IMR-90 (cell line): Measurements from ENCODE around the gene SLC38A1. TPM values are rescaled to one million over a fixed set of nuclear protein-coding genes. Genes with fewer than 3 reads are reported as not detected.

Source experiments
- ATAC-seq: fragments of 200-7000 bp; cut with Tn5 transposase; 2 replicates; pipeline ENCODE4 v1.9.1; 2020; ENCODE audit warnings: low read depth, mild to moderate bottlenecking, moderate library complexity
- BruUV-seq: library from RNA; stranded (reverse); fragments of 400-500 nt; replicated peaks from 2 replicates; lab custom pipeline; 2021; lab: Mats Ljungman, UMichigan
- CTCF ChIA-PET: fragments of 300-600 bp; formaldehyde crosslinking; extraction: SDS; loops from one replicate; lab custom pipeline; 2021; ENCODE audit warnings: antibody characterized with exemption; lab: Yijun Ruan, JAX
- POLR2A ChIA-PET: fragments of 300-600 bp; sonication (Branson Sonifier 250); formaldehyde crosslinking; loops from one replicate; lab custom pipeline; 2022; ENCODE audit warnings: antibody characterized with exemption; ENCODE audit not compliant: unreplicated experiment; lab: Charles Lee
- DNase-seq: peaks from one replicate; pipeline ENCODE4 v3.0.0; 2013
- H2AFZ ChIP-seq: replicated peaks from 2 replicates; pipeline ENCODE3; 2013; ENCODE audit warnings: low read length, mild to moderate bottlenecking; ENCODE audit not compliant: poor library complexity
- H2AK5ac ChIP-seq: 2 replicates; pipeline ENCODE4 v1.6.1; 2013; ENCODE audit warnings: low read depth, low read length, inconsistent platforms
- H2AK9ac ChIP-seq: replicated peaks from 2 replicates; pipeline ENCODE3; 2013; ENCODE audit warnings: mild to moderate bottlenecking, low read depth, low read length, moderate library complexity; ENCODE audit not compliant: poor library complexity
- H2BK120ac ChIP-seq: 2 replicates; pipeline ENCODE4 v1.6.1; 2013; ENCODE audit warnings: low read depth, low read length, inconsistent platforms
- H2BK15ac ChIP-seq: 3 replicates; pipeline ENCODE4 v1.6.1; 2013; ENCODE audit warnings: low read depth, low read length, inconsistent platforms
- H2BK20ac ChIP-seq: 2 replicates; pipeline ENCODE4 v1.6.1; 2013; ENCODE audit warnings: low read depth, mild to moderate bottlenecking, inconsistent platforms, low read length, moderate library complexity
- H2BK5ac ChIP-seq: 2 replicates; pipeline ENCODE4 v1.6.1; 2013; ENCODE audit warnings: mild to moderate bottlenecking, low read depth, low read length, inconsistent platforms; ENCODE audit not compliant: poor library complexity, severe bottlenecking
- H3K14ac ChIP-seq: replicated peaks from 2 replicates; pipeline ENCODE4 v1.6.1; 2013; ENCODE audit warnings: low read depth, low read length, inconsistent platforms
- H3K18ac ChIP-seq: 2 replicates; pipeline ENCODE4 v1.6.1; 2013; ENCODE audit warnings: low read depth, low read length, control low read depth
- H3K23ac ChIP-seq: 2 replicates; pipeline ENCODE4 v1.6.1; 2013; ENCODE audit warnings: low read depth, low read length, inconsistent platforms
- H3K27ac ChIP-seq: 2 replicates; pipeline ENCODE4 v1.5.1; 2013; ENCODE audit warnings: mild to moderate bottlenecking, control low read depth, low read length; ENCODE audit not compliant: insufficient read depth
- H3K27me3 ChIP-seq: 2 replicates; pipeline ENCODE4 v1.6.1; 2013; ENCODE audit warnings: low read length; ENCODE audit not compliant: control insufficient read depth, insufficient read depth
- H3K36me3 ChIP-seq: 2 replicates; pipeline ENCODE4 v1.6.1; 2013; ENCODE audit warnings: low read length, mixed read lengths; ENCODE audit not compliant: control insufficient read depth, insufficient read depth
- H3K4ac ChIP-seq: 2 replicates; pipeline ENCODE4 v1.6.1; 2013; ENCODE audit warnings: low read depth, low read length, inconsistent platforms
- H3K4me1 ChIP-seq: 2 replicates; pipeline ENCODE4 v1.6.1; 2013; ENCODE audit warnings: low read length, mixed read lengths; ENCODE audit not compliant: control insufficient read depth, insufficient read depth
- H3K4me2 ChIP-seq: 2 replicates; pipeline ENCODE4 v1.6.1; 2013; ENCODE audit warnings: low read depth, mild to moderate bottlenecking, control low read depth, low read length, moderate library complexity
- H3K4me3 ChIP-seq: 2 replicates; pipeline ENCODE4 v1.5.1; 2013; ENCODE audit warnings: low read depth, mild to moderate bottlenecking, control low read depth, low read length, moderate library complexity; ENCODE audit not compliant: insufficient read depth
- H3K56ac ChIP-seq: 2 replicates; pipeline ENCODE4 v1.6.1; 2013; ENCODE audit warnings: low read length, inconsistent platforms; ENCODE audit not compliant: insufficient read depth; ENCODE audit errors: extremely low read depth
- H3K79me1 ChIP-seq, 2 experiments: 2 replicates each; pipeline ENCODE4 v1.6.1; 2013; ENCODE audit warnings: low read length in 2 of 2, inconsistent platforms in 1 of 2, low read depth in 1 of 2
- H3K9ac ChIP-seq: 2 replicates; pipeline ENCODE4 v1.6.1; 2013; ENCODE audit warnings: low read depth, low read length, control low read depth
- H3K9me1 ChIP-seq: 2 replicates; pipeline ENCODE4 v1.6.1; 2013; ENCODE audit warnings: low read length, inconsistent platforms; ENCODE audit not compliant: insufficient read depth
- H3K9me3 ChIP-seq: 2 replicates; pipeline ENCODE4 v1.6.1; 2013; ENCODE audit warnings: low read length; ENCODE audit not compliant: control insufficient read depth, insufficient read depth
- H4K20me1 ChIP-seq: 2 replicates; pipeline ENCODE4 v1.6.1; 2013; ENCODE audit warnings: low read length, inconsistent platforms; ENCODE audit not compliant: insufficient read depth
- H4K5ac ChIP-seq: 2 replicates; pipeline ENCODE4 v1.6.1; 2013; ENCODE audit warnings: mild to moderate bottlenecking, low read depth, low read length, control low read depth
- H4K8ac ChIP-seq, 2 experiments: 2 replicates each; pipeline ENCODE4 v1.6.1; 2013; ENCODE audit warnings: low read depth in 2 of 2, low read length in 2 of 2, control low read depth in 1 of 2, inconsistent platforms in 1 of 2
- H4K91ac ChIP-seq: 2 replicates; pipeline ENCODE4 v1.6.1; 2013; ENCODE audit warnings: low read depth, low read length, inconsistent platforms; ENCODE audit not compliant: insufficient read depth
- BHLHE40 ChIP-seq: fragments of 150-350 bp; IDR thresholded peaks from 2 replicates; pipeline ENCODE4 v1.6.1; 2016; ENCODE audit warnings: mild to moderate bottlenecking, low read depth, low read length
- MAFK ChIP-seq: IDR thresholded peaks from 2 replicates; pipeline ENCODE4 v1.6.1; 2012; ENCODE audit warnings: low read depth, low read length, improper control_type of control experiment
- WGBS, 2 experiments: methylation state at CpG; one replicate each; pipeline versions ENCODE4 v1.1.5 to v1.1.7; 2013; ENCODE audit warnings: missing lambda C conversion rate in 2 of 2; ENCODE audit not compliant: insufficient read length in 1 of 2; ENCODE audit errors: extremely low coverage in 2 of 2; 5-methylcytosine and 5-hydroxymethylcytosine counted together
- dilution Hi-C: fragments of 300-500 bp; cut with HindIII; formaldehyde crosslinking; loops from one replicate; pipeline ENCODE4 v1.14.3; 2018; ENCODE audit warnings: low sequenced_read_pairs; ENCODE audit not compliant: unreplicated experiment
- in situ Hi-C: fragments of 300-500 bp; cut with MboI; formaldehyde crosslinking; loops from 3 replicates; pipeline ENCODE4 v1.14.3; 2019; ENCODE audit warnings: low sequenced_read_pairs, inconsistent platforms, mixed read lengths
- intact Hi-C: fragments of 100-400 bp; cut with micrococcal nuclease; formaldehyde crosslinking; loops from 2 replicates; pipeline ENCODE4 v1.10.0; 2022
- polyA plus RNA-seq, 3 experiments: library from polyadenylated mRNA; depleted of rRNA; stranded (reverse); fragments of >200 nt; gene quantifications; 2 replicates each; pipeline ENCODE4 v1.2.3, GENCODE V29; 2012; ENCODE audit warnings: low replicate concordance in 1 of 3
- total RNA-seq: library from RNA; depleted of rRNA; stranded (reverse); fragments of >200 nt; gene quantifications from 2 replicates; pipeline ENCODE4 v1.2.3, GENCODE V29; 2012
- TF ChIP-seq, protein P1 (sequence below): fragments of 150-350 bp; IDR thresholded peaks from 2 replicates; pipeline ENCODE4 v1.6.1; 2017; ENCODE audit warnings: mild to moderate bottlenecking, antibody characterized with exemption, low read length, low read depth

SLC38A1 gene
- total and polyA plus RNA-seq, 2 of the 4 experiments (the other 2 are of a cell fraction), result 22.8 to 61.5 TPM

DNA sequence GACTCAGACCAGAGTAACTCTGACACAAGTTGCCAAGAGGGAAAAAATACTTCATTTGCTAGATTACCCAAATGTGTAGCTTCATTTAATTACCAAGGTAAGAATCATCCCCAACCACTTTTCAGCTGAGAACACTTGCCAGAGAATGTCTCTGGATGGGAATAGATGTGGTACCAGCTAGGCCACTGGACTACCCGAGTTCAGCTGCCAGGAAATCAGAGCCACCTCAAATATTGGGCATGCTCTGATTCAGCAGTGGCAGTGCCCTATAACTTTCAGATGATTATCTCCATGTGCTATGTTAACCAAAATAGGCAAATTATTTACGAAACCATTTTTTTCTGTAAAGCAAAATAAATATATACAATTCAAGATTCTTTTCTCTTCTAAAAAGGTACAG is 80.7 kb downstream of the SLC38A1 start:
- ChIA-PET CTCF (interaction anchor here (0.6 to 0.7 kb wide), 2 partner anchors 63 kb away, joined by 3 read pairs; no protein-coding TSS in a partner anchor), POLR2A (no interaction called here)
- intact Hi-C loops (loop anchor here (10.0 kb wide), 2 partner anchors 167 to 193 kb away; partner anchors contain the start of gene SCAF11), dilution Hi-C loops (no loop called here), in situ Hi-C loops (no loop called here)
- no TSS peak for BruUV-seq
- Histone ChIP-seq H4K20me1 (peaks cover 7% of the 10 kb centered on the region; the same call in 1 of the 2 replicates), H2AFZ (no peak overlapping the region), H2BK15ac (no peak overlapping the region), H3K27ac (no peak overlapping the region), H4K8ac (no peak overlapping the region), H3K56ac (no peak overlapping the region), H4K5ac (no peak overlapping the region), H3K9ac (no peak overlapping the region), H2BK20ac (no peak overlapping the region), H4K91ac (no peak overlapping the region), H3K79me1 (peaks cover 0 to 13% of the 10 kb centered on the region in 2 experiments; a peak in 3 of 4 replicates), H2AK9ac (no peak overlapping the region), H3K4ac (no peak overlapping the region), H3K36me3 (peaks cover 7% of the 10 kb centered on the region), H2BK120ac (no peak overlapping the region), H3K23ac (no peak overlapping the region), H3K9me3 (no peaks in the 10 kb centered on the region), H3K4me2 (no peak overlapping the region), H3K4me1 (peaks cover 4% of the 10 kb centered on the region), H3K14ac (no peak overlapping the region; the same call in 1 of the 2 replicates), H3K18ac (no peak overlapping the region), H2BK5ac (no peak overlapping the region), H3K9me1 (peaks cover 10% of the 10 kb centered on the region; the same call in 1 of the 2 replicates), H2AK5ac (no peak overlapping the region), H3K4me3 (no peak overlapping the region), H3K27me3 (no peaks in the 10 kb centered on the region)
- WGBS, 2 experiments, result no CpG with 5 or more reads among the region's 2 CpGs
- no peak for TF ChIP-seq BHLHE40
- TF ChIP-seq, protein P1, sequence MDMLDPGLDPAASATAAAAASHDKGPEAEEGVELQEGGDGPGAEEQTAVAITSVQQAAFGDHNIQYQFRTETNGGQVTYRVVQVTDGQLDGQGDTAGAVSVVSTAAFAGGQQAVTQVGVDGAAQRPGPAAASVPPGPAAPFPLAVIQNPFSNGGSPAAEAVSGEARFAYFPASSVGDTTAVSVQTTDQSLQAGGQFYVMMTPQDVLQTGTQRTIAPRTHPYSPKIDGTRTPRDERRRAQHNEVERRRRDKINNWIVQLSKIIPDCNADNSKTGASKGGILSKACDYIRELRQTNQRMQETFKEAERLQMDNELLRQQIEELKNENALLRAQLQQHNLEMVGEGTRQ, result no peak
- no peak for TF ChIP-seq MAFK
- no peak for ATAC-seq
- no peak for DNase-seq
